ENCODE measurements around the gene NCKAP5. TPM values are rescaled to one million over a fixed set of nuclear protein-coding genes. Genes with fewer than 3 reads are reported as not detected.

Gene NCKAP5
- polyA plus RNA-seq, 3 donors: not detected

DNA sequence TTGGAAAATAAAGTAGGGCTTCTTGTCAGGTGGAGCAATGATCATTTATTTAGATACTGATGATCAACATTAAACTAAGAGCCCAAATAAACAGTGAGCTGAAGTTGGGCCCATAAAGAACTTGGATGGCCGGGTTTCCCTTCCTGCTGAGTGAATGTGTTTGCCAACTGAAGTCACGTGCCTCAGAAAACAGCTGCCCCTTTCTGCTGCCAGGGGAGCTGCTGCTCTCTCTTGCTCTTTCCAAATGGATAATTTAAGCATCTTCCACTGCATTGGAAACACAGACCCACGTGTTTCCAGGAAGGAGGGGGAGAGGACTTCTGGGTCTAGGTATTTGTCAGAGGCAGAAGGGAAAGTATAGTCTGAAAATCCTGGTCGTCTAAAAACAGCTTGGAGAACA, 22.9 kb upstream of the NCKAP5 start:
- no peaks in the 10 kb centered on the region for H3K4me1 ChIP-seq (ENCODE audit: control insufficient read depth in 1 of 2, insufficient read depth in 2 of 2, low read length in 2 of 2)
- no peaks in the 10 kb centered on the region for H3K27me3 ChIP-seq (ENCODE audit: control insufficient read depth in 2 of 2, insufficient read depth in 2 of 2, low read length in 2 of 2)
- no peak for DNase-seq
- H3K27ac ChIP-seq (ENCODE audit: low read depth in 1 of 2, low read length in 2 of 2): no peak overlapping the region
- no peaks in the 10 kb centered on the region for H3K36me3 ChIP-seq (replicated peaks in 1 of 2; ENCODE audit: control insufficient read depth in 1 of 2, insufficient read depth in 2 of 2, low read length in 2 of 2)
- intact Hi-C loops (cut with micrococcal nuclease): no loop called here
- no peak overlapping the region for H3K4me3 ChIP-seq (replicated peaks in 1 of 3; ENCODE audit: low read depth in 2 of 3, low read length in 3 of 3)
- no peaks in the 10 kb centered on the region for H3K9me3 ChIP-seq (replicated peaks in 1 of 2; ENCODE audit: control insufficient read depth in 1 of 2, insufficient read depth in 1 of 2, low read length in 2 of 2)
- Mint-ChIP-seq H3K4me1 (no peaks in the 10 kb centered on the region), H3K9me3 (peaks cover 0 to 7% (median 1%) of the 10 kb centered on the region in 7 donors), H3K27ac (no peak overlapping the region), H3K27me3 (ENCODE audit: low read depth in 3 of 3) (peaks cover 0 to 2% (median 0%) of the 10 kb centered on the region in 3 donors), H3K4me3 (no peak overlapping the region), H3K36me3 (no peaks in the 10 kb centered on the region)
- no peaks in the 10 kb centered on the region for H4K20me1 ChIP-seq (ENCODE audit: insufficient read depth, low read length)
- 62% methylated on average over 2 of the region's 4 CpGs for WGBS (ENCODE audit: insufficient coverage)
- H2AFZ ChIP-seq (ENCODE audit: insufficient read depth, low read depth, low read length, poor library complexity, severe bottlenecking): no peak overlapping the region
- no peak overlapping the region for H3K9ac ChIP-seq (ENCODE audit: insufficient read depth, low read length, poor library complexity, severe bottlenecking)
- TF ChIP-seq CTCF (IDR thresholded peaks at IDR 0.05): no peak
- H3K79me2 ChIP-seq (ENCODE audit: insufficient read depth, low read length): no peaks in the 10 kb centered on the region
- no peak overlapping the region for H3K4me2 ChIP-seq (replicated peaks; ENCODE audit: extremely low read depth, low read length, poor library complexity, severe bottlenecking)

GRCh38 chr2:133589456-133589855, 21.2 kb upstream of the NCKAP5 start:
- no CpG with 5 or more reads among the region's 4 CpGs for WGBS (ENCODE audit: insufficient coverage)
- Mint-ChIP-seq H3K4me1 (no peaks in the 10 kb centered on the region), H3K27ac (no peak overlapping the region), H3K36me3 (no peaks in the 10 kb centered on the region), H3K9me3 (peaks cover 0 to 7% (median 1%) of the 10 kb centered on the region in 7 donors), H3K27me3 (ENCODE audit: low read depth in 3 of 3) (no peaks in the 10 kb centered on the region), H3K4me3 (no peak overlapping the region)
- TF ChIP-seq CTCF (IDR thresholded peaks at IDR 0.05): no peak
- H3K9me3 ChIP-seq (replicated peaks in 1 of 2; ENCODE audit: control insufficient read depth in 1 of 2, insufficient read depth in 1 of 2, low read length in 2 of 2): no peaks in the 10 kb centered on the region
- H3K4me1 ChIP-seq (ENCODE audit: control insufficient read depth in 1 of 2, insufficient read depth in 2 of 2, low read length in 2 of 2): no peaks in the 10 kb centered on the region
- H3K27me3 ChIP-seq (ENCODE audit: control insufficient read depth in 2 of 2, insufficient read depth in 2 of 2, low read length in 2 of 2): no peaks in the 10 kb centered on the region
- no peaks in the 10 kb centered on the region for H3K36me3 ChIP-seq (replicated peaks in 1 of 2; ENCODE audit: control insufficient read depth in 1 of 2, insufficient read depth in 2 of 2, low read length in 2 of 2)
- H3K4me3 ChIP-seq (replicated peaks in 1 of 3; ENCODE audit: low read depth in 2 of 3, low read length in 3 of 3): no peak overlapping the region
- intact Hi-C loops (cut with micrococcal nuclease): no loop called here
- H3K27ac ChIP-seq (ENCODE audit: low read depth in 1 of 2, low read length in 2 of 2): no peak overlapping the region
- H2AFZ ChIP-seq (ENCODE audit: insufficient read depth, low read depth, low read length, poor library complexity, severe bottlenecking): no peak overlapping the region
- no peak overlapping the region for H3K9ac ChIP-seq (ENCODE audit: insufficient read depth, low read length, poor library complexity, severe bottlenecking)
- no peak overlapping the region for H3K4me2 ChIP-seq (replicated peaks; ENCODE audit: extremely low read depth, low read length, poor library complexity, severe bottlenecking)
- H4K20me1 ChIP-seq (ENCODE audit: insufficient read depth, low read length): no peaks in the 10 kb centered on the region
- no peak for DNase-seq
- no peaks in the 10 kb centered on the region for H3K79me2 ChIP-seq (ENCODE audit: insufficient read depth, low read length)
